Testis (tissue), 3 donors: Measurements from ENCODE around the gene METAP1D. TPM values are rescaled to one million over a fixed set of nuclear protein-coding genes. Genes with fewer than 3 reads are reported as not detected.

Experiments
- DNase-seq: peaks from one replicate; pipeline ENCODE4 v3.0.0-alpha.2; 2019
- H3K27ac ChIP-seq, 2 donors: fragments of 200-600 bp; sonication (generic); one replicate each; pipeline ENCODE4 v1.5.1; 2019
- H3K27me3 ChIP-seq: fragments of 200-600 bp; sonication (generic); one replicate; pipeline ENCODE4 v1.5.1; 2019
- H3K36me3 ChIP-seq: fragments of 200-600 bp; sonication (generic); one replicate; pipeline ENCODE4 v1.5.1; 2017; ENCODE audit warnings: low read depth; ENCODE audit errors: missing control alignments
- H3K4me1 ChIP-seq: fragments of 200-600 bp; sonication (generic); one replicate; pipeline ENCODE4 v1.5.1; 2019
- H3K4me3 ChIP-seq, 2 donors: fragments of 200-600 bp; sonication (generic); one replicate each; pipeline ENCODE4 v1.5.1; 2017 to 2019
- H3K9me3 ChIP-seq: fragments of 200-600 bp; sonication (generic); one replicate; pipeline ENCODE4 v1.5.1; 2017
- CTCF ChIP-seq, 3 experiments: fragments of 450-650 bp in 2 of 3; fragments of 200-600 bp in 1 of 3; sonication (generic) in 1 of 3; IDR thresholded peaks; one replicate each; pipeline ENCODE4 v1.5.1; 2016 to 2019; ENCODE audit warnings: antibody characterized with exemption in 3 of 3, mild to moderate bottlenecking in 2 of 3, moderate library complexity in 1 of 3
- POLR2A ChIP-seq: fragments of 450-650 bp; IDR thresholded peaks from one replicate; pipeline ENCODE4 v1.6.1; 2017; ENCODE audit warnings: antibody characterized with exemption, mild to moderate bottlenecking, moderate library complexity
- WGBS, 2 donors: methylation state at CpG; one replicate each; pipeline ENCODE4 v1.1.5; 2018; 5-methylcytosine and 5-hydroxymethylcytosine counted together
- intact Hi-C: fragments of 100-400 bp; cut with DNase I; formaldehyde crosslinking; loops from one replicate; pipeline ENCODE4 v1.15.1; 2023; ENCODE audit warnings: low total_unique reads
- polyA plus RNA-seq: library from polyadenylated mRNA; stranded (reverse); fragments of 350-450 nt; fragmentation: Illumina TruSeq; extraction: RNeasy Lipid Tissue Mini Kit (QIAGEN cat#74804); gene quantifications from one replicate; pipeline ENCODE4 v1.2.3, GENCODE V29; 2014; ENCODE audit warnings: low read depth, low replicate concordance; ENCODE audit not compliant: insufficient read depth
- total RNA-seq, 2 donors: library from RNA; depleted of rRNA; stranded (reverse); fragments of >200 nt; gene quantifications; one replicate each; pipeline ENCODE4 v1.2.3, GENCODE V29; 2016

The METAP1D gene
- total and polyA plus RNA-seq, 3 donors from 2014 or later = 4.5 to 15.3 (median 13.6) TPM

- no peaks in the 10 kb centered on the region for H3K36me3 ChIP-seq
- H3K4me1 ChIP-seq = peaks cover 6% of the 10 kb centered on the region
- 68 to 92% methylated on average over 2 to 5 of the region's 5 CpGs for WGBS, 2 donors
- no peak for TF ChIP-seq CTCF (IDR thresholded peaks at IDR 0.05)
- TF ChIP-seq POLR2A = no peak
- DNase-seq = no peak
- no peak overlapping the region for H3K27ac ChIP-seq
- no peak overlapping the region for H3K4me3 ChIP-seq
- H3K9me3 ChIP-seq = no peaks in the 10 kb centered on the region
- intact Hi-C loops = loop anchor here (10.0 kb wide), 1 partner anchor 541 kb away; no protein-coding TSS in a partner anchor
- H3K27me3 ChIP-seq = no peaks in the 10 kb centered on the region
These were observed 116.4 kb downstream of the METAP1D start for GRCh38 chr2:172116107-172116506.

- TF ChIP-seq POLR2A (no peak), CTCF (IDR thresholded peaks at IDR 0.05) (no peak)
- DNase-seq = no peak
- H3K27me3 ChIP-seq = no peaks in the 10 kb centered on the region
- intact Hi-C loops = loop anchor here (10.0 kb wide), 1 partner anchor 544 kb away; no protein-coding TSS in a partner anchor
- no peak overlapping the region for H3K27ac ChIP-seq
- no peaks in the 10 kb centered on the region for H3K36me3 ChIP-seq
- H3K4me1 ChIP-seq = peaks cover 6% of the 10 kb centered on the region
- H3K9me3 ChIP-seq = no peaks in the 10 kb centered on the region
- H3K4me3 ChIP-seq = no peak overlapping the region
These were observed 119.3 kb downstream of the METAP1D start for GRCh38 chr2:172119089-172119488.

- Histone ChIP-seq H3K36me3 (no peaks in the 10 kb centered on the region), H3K9me3 (no peaks in the 10 kb centered on the region), H3K27ac (no peak overlapping the region), H3K4me1 (peaks cover 6% of the 10 kb centered on the region), H3K27me3 (no peaks in the 10 kb centered on the region), H3K4me3 (no peak overlapping the region)
- TF ChIP-seq POLR2A = no peak
- no peak for TF ChIP-seq CTCF (IDR thresholded peaks at IDR 0.05)
- no peak for DNase-seq
- intact Hi-C loops = no loop called here
- WGBS, 2 donors = 47% methylated on average over 2 of the region's 2 CpGs
These were observed 120.4 kb downstream of the METAP1D start for GRCh38 chr2:172120118-172120517.

GRCh38 chr2:172128484-172128883 is 128.7 kb downstream of the METAP1D start:
- intact Hi-C loops = no loop called here
- H3K36me3 ChIP-seq = no peaks in the 10 kb centered on the region

More at GRCh38 chr2:172128484-172128883, 128.7 kb downstream of the METAP1D start:
- no peak for TF ChIP-seq POLR2A
- no peak for TF ChIP-seq CTCF (IDR thresholded peaks at IDR 0.05)
- Histone ChIP-seq H3K27ac (no peak overlapping the region), H3K27me3 (no peaks in the 10 kb centered on the region), H3K4me3 (no peak overlapping the region), H3K4me1 (no peaks in the 10 kb centered on the region), H3K9me3 (no peaks in the 10 kb centered on the region)
- DNase-seq = no peak
